A549 treated with DMSO at 1 μM for 4 hours (cell line): ENCODE data around the gene SNW1. TPM values are rescaled to one million over a fixed set of nuclear protein-coding genes. Genes with fewer than 3 reads are reported as not detected.

ENCODE experiments used
- total RNA-seq: library from RNA; stranded (reverse); fragments of 200-300 nt; extraction: Qiagen RNA extraction; gene quantifications from 5 replicates; pipeline ENCODE4 v1.2.3, GENCODE V29; 2022; ENCODE audit warnings: low read depth

The SNW1 gene
- total RNA-seq, result 76.8 to 96.9 TPM (median 80.6 TPM) in 5 replicates

DNA sequence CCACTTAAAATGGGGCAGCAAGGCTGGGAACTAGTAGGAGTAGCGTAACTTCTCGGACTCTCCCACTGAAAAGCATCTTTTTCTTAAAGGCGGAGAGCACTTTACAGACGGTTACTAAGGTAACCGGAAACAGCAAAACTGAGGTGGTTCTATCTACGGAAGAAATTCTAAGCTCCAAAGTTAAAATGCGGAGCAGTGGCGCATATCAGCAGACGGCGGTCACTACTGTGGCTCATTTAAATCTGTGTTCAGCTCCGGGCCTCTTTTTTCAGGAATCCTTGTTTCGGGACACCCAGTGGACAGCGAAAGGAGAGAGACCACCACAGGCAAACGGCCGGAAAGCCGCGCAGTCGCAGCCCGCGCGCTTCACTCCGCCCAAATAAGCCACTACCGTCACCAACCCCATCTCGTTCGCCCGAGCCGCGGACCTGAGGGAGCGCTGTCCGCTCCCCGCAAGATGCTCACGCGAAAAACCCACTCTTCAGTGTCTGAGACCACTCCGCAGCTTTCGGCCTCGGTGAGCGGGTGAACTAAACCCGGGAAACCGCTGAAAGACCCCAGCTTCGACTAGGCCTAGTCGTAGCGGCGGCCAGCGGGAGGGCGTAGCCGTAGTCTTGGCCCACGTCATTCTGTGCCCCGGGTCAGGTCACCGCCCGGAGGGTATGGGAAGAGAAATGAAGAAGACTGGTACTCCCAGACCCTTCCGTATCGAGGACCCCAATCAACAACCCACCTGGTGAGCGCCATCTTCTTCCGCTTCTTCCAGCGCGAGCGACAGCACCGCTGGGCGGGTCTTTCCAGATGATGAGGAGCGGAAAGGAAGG is at the start of gene SNW1:
Gene SNW1, minus strand, starts transcription at position 776 of the 824 bp plus-strand sequence. Its CDS starts 29 bp downstream, at position 747.

DNA sequence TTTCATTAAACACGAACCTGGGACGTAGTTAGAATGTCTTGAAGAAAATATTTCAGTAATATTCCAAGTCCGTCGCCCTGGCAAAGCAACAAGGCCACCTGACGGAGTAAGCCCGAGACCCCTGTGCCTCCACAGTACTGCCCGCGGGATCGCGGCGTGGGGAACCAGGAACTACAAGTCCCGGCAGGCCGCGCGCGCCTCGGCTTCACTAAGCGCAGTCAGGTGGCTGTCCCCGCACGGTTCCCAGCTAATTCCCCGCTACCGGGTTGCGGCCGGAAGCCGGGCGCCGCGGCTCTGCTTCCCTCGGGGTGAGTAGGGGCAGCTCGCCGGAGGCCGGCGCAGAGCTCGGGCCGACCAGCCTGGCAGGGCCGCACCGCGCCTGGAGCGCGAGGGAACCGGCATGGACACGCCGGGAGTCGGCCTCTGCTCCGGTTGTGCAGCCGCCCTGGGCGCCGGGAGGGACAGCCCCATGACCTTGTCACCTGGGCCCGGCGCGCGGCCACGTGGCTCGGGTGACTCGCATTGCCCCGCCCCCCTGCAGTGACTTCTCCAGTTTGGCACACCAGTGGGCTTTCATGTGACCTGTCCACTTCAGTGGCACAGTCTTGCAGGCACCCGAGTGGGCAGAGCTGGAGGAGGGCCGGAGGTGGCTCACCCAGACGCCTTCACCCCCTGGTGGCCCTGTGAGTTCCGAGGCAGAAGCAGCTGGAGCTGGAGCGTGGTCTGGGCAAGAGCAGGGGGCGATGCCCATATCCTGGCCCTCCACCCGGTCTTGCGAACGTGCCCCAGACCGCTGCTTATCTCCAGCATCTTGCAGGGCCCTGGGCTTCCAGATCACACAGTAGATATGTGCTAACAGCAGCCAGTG is 39.1 kb upstream of the SNW1 start, which contains the start of gene ADCK1:
Gene ADCK1, plus strand, starts transcription at position 247 of the 868 bp plus-strand sequence. CDS start 18,870 bp downstream, outside the sequence.

DNA sequence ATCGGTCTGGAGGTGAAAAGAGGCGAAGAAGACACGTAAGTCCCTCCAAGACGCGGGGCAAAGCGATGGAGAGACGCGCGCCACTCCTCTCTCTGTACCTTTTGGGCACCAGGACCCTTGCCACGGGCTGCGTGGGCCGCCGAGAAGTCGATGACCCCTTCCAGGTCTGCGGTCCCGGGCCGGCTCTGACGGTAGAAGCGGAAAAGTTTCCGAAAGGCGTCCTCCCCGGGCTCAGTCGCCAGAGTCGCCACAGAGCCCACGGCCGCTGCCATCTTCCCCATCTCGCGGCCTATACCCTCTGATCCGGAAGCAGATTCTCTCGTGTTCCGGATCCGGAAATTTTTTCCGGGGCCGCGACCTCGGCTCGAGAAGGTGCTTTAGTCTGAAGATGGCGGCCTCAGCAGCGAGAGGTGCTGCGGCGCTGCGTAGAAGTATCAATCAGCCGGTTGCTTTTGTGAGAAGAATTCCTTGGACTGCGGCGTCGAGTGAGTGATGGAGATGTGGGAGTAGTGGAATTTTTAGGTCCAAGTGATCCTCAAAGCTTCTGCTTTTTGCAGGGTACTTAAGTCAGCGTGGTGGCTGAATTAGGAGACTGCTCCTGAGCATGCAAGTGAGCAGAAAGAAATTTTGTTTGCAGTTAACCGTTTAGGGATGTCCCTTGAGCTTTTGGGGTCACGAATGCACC is 53.1 kb downstream of the SNW1 start, which contains the start of the genes ALKBH1 and SLIRP:
Gene ALKBH1, minus strand, starts transcription at position 300 of the 685 bp plus-strand sequence. Its CDS starts 19 bp downstream, at position 281.
Gene SLIRP, plus strand, starts transcription at position 380 of the 685 bp plus-strand sequence. Its CDS starts 9 bp downstream, at position 389.

Other genes starting within 250 kb of the SNW1 start
- gene SPTLC2, start 144.5 kb downstream of the SNW1 start, total RNA-seq, result 25.7 to 32.9 TPM (median 28.0 TPM) in 5 replicates
- 13.6 to 17.8 TPM (median 17.2 TPM) in 5 replicates for gene ALKBH1, start 53.1 kb downstream of the SNW1 start, total RNA-seq
- 316 to 470 TPM (median 387 TPM) in 5 replicates for gene SLIRP, start 53.1 kb downstream of the SNW1 start, total RNA-seq
- gene ADCK1, start 39.0 kb upstream of the SNW1 start, total RNA-seq, result 6.3 to 7.5 TPM (median 6.6 TPM) in 5 replicates